ENCODE measurements around the gene ZBTB43. TPM values are rescaled to one million over a fixed set of nuclear protein-coding genes. Genes with fewer than 3 reads are reported as not detected.
A peak's percentile ranks its signal among the peaks of the same experiment; 100 is the strongest.
"Not testable (repeated sequence)": the region's sequence is repeated elsewhere in the genome, so short reads cannot be mapped to it uniquely, and the experiment has no call there.

Gene ZBTB43
- total RNA-seq, 1 donor from 2014 or later: 22.3 TPM

DNA sequence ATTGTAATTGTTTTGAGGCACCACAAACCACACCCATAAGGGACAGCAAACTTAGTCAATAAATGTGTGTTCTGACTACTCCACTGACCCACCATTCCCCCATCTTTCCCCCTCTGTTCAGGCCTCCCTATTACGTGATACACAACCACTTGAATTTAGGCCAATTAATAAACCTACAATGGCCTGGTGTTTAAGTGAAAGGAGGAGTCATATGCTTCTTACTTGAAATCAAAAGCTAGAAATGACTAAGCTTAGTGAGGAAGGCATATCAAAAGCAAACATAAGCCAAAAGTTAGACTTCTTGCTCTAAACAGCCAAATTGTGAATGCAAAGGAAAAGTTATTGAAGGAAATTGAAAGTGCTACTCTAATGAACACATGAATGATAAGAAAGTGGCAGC lies 14.6 kb downstream of the ZBTB43 start:
- Mint-ChIP-seq H3K36me3 (ENCODE audit: low read depth) (peaks cover 85% of the 10 kb centered on the region), H3K9me3 (peaks cover 50% of the 10 kb centered on the region), H3K27me3 (ENCODE audit: low read depth) (no peaks in the 10 kb centered on the region), H3K4me3 (ENCODE audit: low read depth) (no peak overlapping the region), H3K27ac (peak overlapping the region; percentile 29), H3K4me1 (ENCODE audit: low read depth) (peaks cover 13% of the 10 kb centered on the region)
- DNase-seq (ENCODE audit: low spot score): no peak
- intact Hi-C loops (cut with micrococcal nuclease): loop anchor here (1.0 kb wide), 1 partner anchor 11 kb away; no protein-coding TSS in a partner anchor

- H3K4me3 Mint-ChIP-seq (ENCODE audit: low read depth): no peak overlapping the region
- no peak overlapping the region for H3K27ac Mint-ChIP-seq
- H3K9me3 Mint-ChIP-seq: peaks cover 24% of the 10 kb centered on the region
- intact Hi-C loops (cut with micrococcal nuclease): no loop called here
- peaks cover 75% of the 10 kb centered on the region for H3K36me3 Mint-ChIP-seq (ENCODE audit: low read depth)
- no peaks in the 10 kb centered on the region for H3K27me3 Mint-ChIP-seq (ENCODE audit: low read depth)
- no peak for DNase-seq (ENCODE audit: low spot score)
- peaks cover 14% of the 10 kb centered on the region for H3K4me1 Mint-ChIP-seq (ENCODE audit: low read depth)
Measured at GRCh38 chr9:126822278-126822677, 17.4 kb downstream of the ZBTB43 start.

DNA sequence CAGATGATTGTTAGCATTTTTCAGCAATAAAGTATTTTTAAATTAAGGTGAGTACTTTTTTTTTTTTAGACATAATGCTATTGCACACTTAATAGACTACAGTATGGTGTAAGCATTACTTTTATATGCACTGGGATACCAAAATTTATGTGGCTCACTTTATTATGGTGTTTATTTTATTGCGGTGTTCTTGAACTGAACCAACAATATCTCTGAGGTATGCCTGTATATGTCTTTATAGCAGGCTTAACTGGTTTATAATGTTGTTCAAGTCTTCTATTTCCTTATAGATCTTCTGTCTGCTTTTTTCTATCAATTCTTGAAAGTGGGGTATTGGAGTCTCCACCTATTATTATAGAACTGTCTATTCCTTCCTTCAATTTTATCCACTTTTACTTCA lies 18.0 kb downstream of the ZBTB43 start:
- H3K36me3 Mint-ChIP-seq (ENCODE audit: low read depth): peaks cover 71% of the 10 kb centered on the region

GRCh38 chr9:126824052-126824451 lies 19.2 kb downstream of the ZBTB43 start:
- Mint-ChIP-seq H3K4me1 (ENCODE audit: low read depth) (peaks cover 18% of the 10 kb centered on the region), H3K36me3 (ENCODE audit: low read depth) (peaks cover 64% of the 10 kb centered on the region)
- DNase-seq (ENCODE audit: low spot score); H3K4me3 Mint-ChIP-seq (ENCODE audit: low read depth); intact Hi-C loops (cut with micrococcal nuclease); H3K9me3 Mint-ChIP-seq; H3K27me3 Mint-ChIP-seq (ENCODE audit: low read depth); H3K27ac Mint-ChIP-seq: not testable (repeated sequence)

More for the DNA sequence above, 18.0 kb downstream of the ZBTB43 start:
- no peak overlapping the region for H3K4me3 Mint-ChIP-seq (ENCODE audit: low read depth)
- DNase-seq (ENCODE audit: low spot score): no peak
- intact Hi-C loops (cut with micrococcal nuclease): no loop called here
- no peak overlapping the region for H3K27ac Mint-ChIP-seq
- peaks cover 14% of the 10 kb centered on the region for H3K4me1 Mint-ChIP-seq (ENCODE audit: low read depth)
- H3K9me3 Mint-ChIP-seq: peaks cover 20% of the 10 kb centered on the region
- H3K27me3 Mint-ChIP-seq (ENCODE audit: low read depth): no peaks in the 10 kb centered on the region

DNA sequence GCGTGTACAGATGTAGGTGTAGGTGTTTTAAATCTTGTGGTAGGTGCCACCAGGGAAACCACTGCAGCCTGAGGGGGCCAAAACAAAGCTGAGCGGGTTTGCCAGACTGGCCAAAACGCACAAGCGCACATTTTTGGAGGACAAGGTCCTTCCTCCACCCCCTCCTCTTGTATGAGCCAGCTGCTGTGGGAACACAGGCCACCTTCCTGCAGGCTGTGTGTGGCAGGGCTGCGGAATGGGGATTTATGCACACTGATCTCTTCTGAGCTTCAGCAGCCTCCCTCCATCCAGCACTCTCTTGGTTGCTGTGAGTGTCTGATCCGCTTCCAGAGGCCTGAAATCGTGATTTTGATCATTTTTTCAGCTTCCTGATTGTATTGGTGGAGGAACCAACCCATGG lies 22.4 kb downstream of the ZBTB43 start:
- Mint-ChIP-seq H3K4me3 (ENCODE audit: low read depth) (no peak overlapping the region), H3K36me3 (ENCODE audit: low read depth) (peaks cover 39% of the 10 kb centered on the region), H3K4me1 (ENCODE audit: low read depth) (peaks cover 26% of the 10 kb centered on the region), H3K9me3 (no peaks in the 10 kb centered on the region), H3K27me3 (ENCODE audit: low read depth) (no peaks in the 10 kb centered on the region), H3K27ac (no peak overlapping the region)
- DNase-seq (ENCODE audit: low spot score): no peak
- intact Hi-C loops (cut with micrococcal nuclease): no loop called here

DNA sequence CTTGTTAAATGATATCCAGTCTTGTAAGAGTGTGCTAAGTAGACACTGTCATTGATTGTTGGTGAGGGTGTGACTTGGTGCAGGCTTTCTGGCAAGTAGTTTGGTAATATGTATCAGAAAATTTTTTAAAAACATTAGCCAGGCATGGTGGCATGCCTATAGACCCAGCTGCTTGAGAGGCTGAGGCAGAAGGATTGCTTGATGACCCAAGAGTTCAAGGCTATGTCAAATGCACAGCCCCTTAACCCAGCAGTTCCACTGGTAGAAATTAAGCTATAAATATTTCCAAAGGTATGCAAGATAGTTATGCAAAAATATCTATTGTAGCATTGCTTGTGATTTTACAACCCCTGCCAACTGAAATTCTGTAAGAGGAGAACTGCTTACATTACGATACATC lies 24.2 kb downstream of the ZBTB43 start:
- no peak overlapping the region for H3K4me3 Mint-ChIP-seq (ENCODE audit: low read depth)
- intact Hi-C loops (cut with micrococcal nuclease): no loop called here
- no peak for DNase-seq (ENCODE audit: low spot score)
- H3K9me3 Mint-ChIP-seq: no peaks in the 10 kb centered on the region
- no peaks in the 10 kb centered on the region for H3K27me3 Mint-ChIP-seq (ENCODE audit: low read depth)
- H3K27ac Mint-ChIP-seq: no peak overlapping the region
- H3K4me1 Mint-ChIP-seq (ENCODE audit: low read depth): peaks cover 29% of the 10 kb centered on the region
- peaks cover 47% of the 10 kb centered on the region for H3K36me3 Mint-ChIP-seq (ENCODE audit: low read depth)

DNA sequence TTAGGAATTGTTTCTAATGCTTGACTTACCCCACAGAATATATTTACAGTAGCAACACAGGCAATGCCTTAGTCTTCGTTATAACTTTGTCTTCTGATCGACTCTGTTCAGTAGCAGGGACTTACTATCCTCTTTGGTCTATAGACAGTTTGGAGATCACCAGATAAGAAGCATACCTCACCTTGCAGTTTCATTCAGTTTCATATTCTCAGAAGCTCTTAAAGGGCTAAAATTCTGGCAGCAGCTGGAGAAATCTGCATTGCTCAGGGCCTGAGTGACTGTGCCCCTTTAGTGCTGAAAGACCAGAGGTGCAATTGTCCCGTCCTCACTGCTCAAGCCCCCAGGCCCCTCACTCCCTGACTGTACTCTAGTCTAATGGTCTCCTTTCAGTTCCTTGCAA lies 26.0 kb downstream of the ZBTB43 start:
- no peak overlapping the region for H3K27ac Mint-ChIP-seq
- intact Hi-C loops (cut with micrococcal nuclease): loop anchor here (1.0 to 2.0 kb wide), 2 partner anchors 12 to 26 kb away; partner anchors contain the start of gene ZBTB43

DNA sequence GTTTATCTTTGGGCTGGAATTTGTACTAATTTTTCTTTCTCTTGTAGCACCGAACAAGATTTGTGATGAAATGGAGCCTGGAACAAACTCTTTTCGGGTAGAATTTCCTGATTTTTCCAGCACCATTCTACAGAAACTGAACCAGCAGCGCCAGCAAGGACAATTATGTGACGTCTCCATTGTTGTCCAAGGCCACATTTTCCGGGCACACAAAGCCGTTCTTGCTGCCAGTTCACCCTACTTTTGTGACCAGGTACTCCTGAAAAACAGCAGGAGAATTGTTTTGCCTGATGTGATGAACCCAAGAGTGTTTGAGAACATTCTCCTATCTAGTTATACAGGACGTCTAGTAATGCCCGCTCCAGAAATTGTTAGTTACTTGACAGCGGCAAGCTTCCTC lies 27.6 kb downstream of the ZBTB43 start:
- no peak overlapping the region for H3K4me3 Mint-ChIP-seq (ENCODE audit: low read depth)
- peaks cover 46% of the 10 kb centered on the region for H3K4me1 Mint-ChIP-seq (ENCODE audit: low read depth)
- H3K27me3 Mint-ChIP-seq (ENCODE audit: low read depth): no peaks in the 10 kb centered on the region
- no peaks in the 10 kb centered on the region for H3K9me3 Mint-ChIP-seq
- peaks cover 42% of the 10 kb centered on the region for H3K36me3 Mint-ChIP-seq (ENCODE audit: low read depth)
- intact Hi-C loops (cut with micrococcal nuclease): no loop called here
- DNase-seq (ENCODE audit: low spot score): no peak
- no peak overlapping the region for H3K27ac Mint-ChIP-seq

More for the DNA sequence above, 26.0 kb downstream of the ZBTB43 start:
- no peak for DNase-seq (ENCODE audit: low spot score)
- no peaks in the 10 kb centered on the region for H3K27me3 Mint-ChIP-seq (ENCODE audit: low read depth)
- H3K36me3 Mint-ChIP-seq (ENCODE audit: low read depth): peaks cover 42% of the 10 kb centered on the region
- H3K4me1 Mint-ChIP-seq (ENCODE audit: low read depth): peaks cover 39% of the 10 kb centered on the region
- no peak overlapping the region for H3K4me3 Mint-ChIP-seq (ENCODE audit: low read depth)
- H3K9me3 Mint-ChIP-seq: no peaks in the 10 kb centered on the region

GRCh38 chr9:126833020-126833419 lies 28.2 kb downstream of the ZBTB43 start:
- Mint-ChIP-seq H3K27ac (no peak overlapping the region), H3K27me3 (ENCODE audit: low read depth) (no peaks in the 10 kb centered on the region), H3K36me3 (ENCODE audit: low read depth) (peaks cover 46% of the 10 kb centered on the region), H3K4me3 (ENCODE audit: low read depth) (no peak overlapping the region), H3K9me3 (no peaks in the 10 kb centered on the region), H3K4me1 (ENCODE audit: low read depth) (peaks cover 51% of the 10 kb centered on the region)
- DNase-seq (ENCODE audit: low spot score): no peak
- intact Hi-C loops (cut with micrococcal nuclease): no loop called here

- Mint-ChIP-seq H3K27me3 (ENCODE audit: low read depth) (no peaks in the 10 kb centered on the region), H3K4me3 (ENCODE audit: low read depth) (no peak overlapping the region), H3K4me1 (ENCODE audit: low read depth) (peaks cover 55% of the 10 kb centered on the region), H3K27ac (no peak overlapping the region), H3K36me3 (ENCODE audit: low read depth) (peaks cover 48% of the 10 kb centered on the region), H3K9me3 (no peaks in the 10 kb centered on the region)
- intact Hi-C loops (cut with micrococcal nuclease): no loop called here
- DNase-seq (ENCODE audit: low spot score): no peak
Measured at GRCh38 chr9:126833710-126834345, 29.0 kb downstream of the ZBTB43 start.

DNA sequence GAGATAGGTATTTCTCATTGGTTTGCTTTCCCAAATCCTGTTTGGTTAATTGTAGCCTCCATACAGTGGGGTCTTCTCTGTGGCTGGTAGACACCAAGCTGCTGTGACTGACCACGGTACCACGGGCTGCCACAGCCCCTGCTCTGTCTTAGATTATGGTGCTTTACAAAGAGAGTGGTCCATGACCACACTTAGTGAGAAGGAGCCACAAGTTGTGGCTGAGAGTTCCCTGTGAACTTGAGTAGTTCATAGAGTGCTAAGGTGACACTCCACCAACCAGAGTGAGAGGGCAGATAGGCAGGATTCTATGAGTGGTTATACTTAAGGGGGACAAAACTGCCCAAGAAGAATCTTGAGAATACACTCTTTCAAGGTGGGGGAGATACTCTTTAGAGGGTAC lies 29.8 kb downstream of the ZBTB43 start:
- peaks cover 55% of the 10 kb centered on the region for H3K4me1 Mint-ChIP-seq (ENCODE audit: low read depth)
- peaks cover 54% of the 10 kb centered on the region for H3K36me3 Mint-ChIP-seq (ENCODE audit: low read depth)
- H3K9me3 Mint-ChIP-seq: no peaks in the 10 kb centered on the region
- no peaks in the 10 kb centered on the region for H3K27me3 Mint-ChIP-seq (ENCODE audit: low read depth)
- no peak overlapping the region for H3K27ac Mint-ChIP-seq
- H3K4me3 Mint-ChIP-seq (ENCODE audit: low read depth): no peak overlapping the region
- intact Hi-C loops (cut with micrococcal nuclease): no loop called here
- DNase-seq (ENCODE audit: low spot score): no peak

DNA sequence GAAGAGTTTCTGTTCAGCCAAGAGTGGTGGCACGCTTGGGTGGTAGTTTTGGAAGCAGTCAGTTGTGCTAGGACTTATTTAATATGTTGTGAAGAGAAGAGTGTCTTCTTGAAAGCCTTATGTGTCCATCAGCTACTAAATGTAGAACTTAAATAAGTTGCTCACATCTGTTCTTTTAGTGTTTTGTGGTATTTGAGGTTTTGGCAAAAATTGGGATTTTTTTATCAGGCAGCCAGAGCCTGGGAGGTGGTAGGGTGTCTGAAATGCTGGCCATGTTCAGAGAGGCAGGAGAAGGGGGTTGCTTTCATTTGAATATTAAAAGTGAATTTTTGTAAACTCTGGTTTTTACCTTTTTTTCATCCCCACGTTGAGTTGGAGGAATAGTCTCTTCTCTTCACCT lies 31.4 kb downstream of the ZBTB43 start:
- peaks cover 44% of the 10 kb centered on the region for H3K4me1 Mint-ChIP-seq (ENCODE audit: low read depth)
- H3K27me3 Mint-ChIP-seq (ENCODE audit: low read depth): no peaks in the 10 kb centered on the region
- no peak for DNase-seq (ENCODE audit: low spot score)
- no peak overlapping the region for H3K4me3 Mint-ChIP-seq (ENCODE audit: low read depth)
- no peak overlapping the region for H3K27ac Mint-ChIP-seq
- intact Hi-C loops (cut with micrococcal nuclease): no loop called here
- H3K36me3 Mint-ChIP-seq (ENCODE audit: low read depth): peaks cover 56% of the 10 kb centered on the region
- H3K9me3 Mint-ChIP-seq: no peaks in the 10 kb centered on the region

- Mint-ChIP-seq H3K4me3 (ENCODE audit: low read depth) (peak overlapping the region; percentile 14), H3K4me1 (ENCODE audit: low read depth) (peaks cover 42% of the 10 kb centered on the region), H3K36me3 (ENCODE audit: low read depth) (peaks cover 44% of the 10 kb centered on the region), H3K27ac (peak overlapping the region; percentile 24), H3K27me3 (ENCODE audit: low read depth) (no peaks in the 10 kb centered on the region), H3K9me3 (no peaks in the 10 kb centered on the region)
- DNase-seq (ENCODE audit: low spot score): no peak
- intact Hi-C loops (cut with micrococcal nuclease): no loop called here
Measured at GRCh38 chr9:126838055-126838811, 33.4 kb downstream of the ZBTB43 start.

Measured in activated T-helper 2 cell treated with anti-CD3 and anti-CD28 coated beads, Interferon-gamma antibody, Interleukin-2, Interleukin-4, amounts not matched to agents 10 μg/mL and 5 μg/mL and 100 μg/mL, durations not matched to agents 14 hours and 24 hours and 36 hours (primary cell).